HepG2 (cell line): ENCODE data around the gene GON7. TPM values are rescaled to one million over a fixed set of nuclear protein-coding genes. Genes with fewer than 3 reads are reported as not detected.

ENCODE experiments used
- AKNA ChIP-seq: sonication (generic); formaldehyde crosslinking; IDR thresholded peaks from 2 replicates; pipeline ENCODE4 v1.4.0; 2020; ENCODE audit warnings: missing genetic modification reagents, borderline replicate concordance
- BHLHE40 ChIP-seq: IDR thresholded peaks from 2 replicates; pipeline ENCODE4 v1.6.1; 2011; ENCODE audit warnings: low read length, improper control_type of control experiment
- HOXA3 ChIP-seq: sonication (generic); formaldehyde crosslinking; IDR thresholded peaks from 2 replicates; pipeline ENCODE4 v1.5.0; 2020; ENCODE audit warnings: missing genetic modification reagents
- KDM4B ChIP-seq: sonication (generic); formaldehyde crosslinking; IDR thresholded peaks from 2 replicates; pipeline ENCODE4 v1.4.0; 2020; ENCODE audit warnings: missing genetic modification reagents
- MTF2 ChIP-seq: sonication (generic); formaldehyde crosslinking; IDR thresholded peaks from 2 replicates; pipeline ENCODE4 v1.5.0; 2020; ENCODE audit warnings: missing genetic modification reagents, borderline replicate concordance
- RFX3 ChIP-seq: IDR thresholded peaks from 2 replicates; pipeline ENCODE4 v1.6.1; 2016; ENCODE audit warnings: missing biosample characterization, missing genetic modification reagents
- RXRB ChIP-seq: IDR thresholded peaks from 2 replicates; pipeline ENCODE4 v1.6.1; 2016; ENCODE audit warnings: borderline replicate concordance, missing genetic modification reagents, missing compliant biosample characterization
- SCMH1 ChIP-seq: sonication (generic); formaldehyde crosslinking; IDR thresholded peaks from 2 replicates; pipeline ENCODE4 v1.9.0; 2021; ENCODE audit warnings: missing genetic modification reagents, mild to moderate bottlenecking, borderline replicate concordance
- SIN3B ChIP-seq: fragments of 150-350 bp; IDR thresholded peaks from 2 replicates; pipeline ENCODE4 v1.6.1; 2014; ENCODE audit warnings: low read length
- STAT6 ChIP-seq: sonication (generic); formaldehyde crosslinking; IDR thresholded peaks from 2 replicates; pipeline ENCODE4 v1.4.0; 2020; ENCODE audit warnings: missing genetic modification reagents, mild to moderate bottlenecking, borderline replicate concordance
- ZNF205 ChIP-seq: IDR thresholded peaks from 2 replicates; pipeline ENCODE4 v1.6.1; 2018; ENCODE audit warnings: missing biosample characterization, missing genetic modification reagents
- ZNF614 ChIP-seq: IDR thresholded peaks from 2 replicates; pipeline ENCODE4 v1.6.1; 2018; ENCODE audit warnings: missing biosample characterization, missing genetic modification reagents, inconsistent platforms, borderline replicate concordance
- polyA plus RNA-seq, 8 experiments: library from polyadenylated mRNA; depleted of rRNA in 3 of 8; stranded (reverse) in 7 of 8; unstranded in 1 of 8; fragments of >200 nt; fragmentation: Illumina TruSeq in 4 of 8; extraction: Trizol in 4 of 8; gene quantifications; 2 replicates each; pipeline versions ENCODE4 v1.2.1 to v1.2.3, GENCODE V29; 2011 to 2016; ENCODE audit warnings: low read depth in 4 of 8, missing spikeins in 1 of 8, mixed read lengths in 1 of 8; ENCODE audit not compliant: insufficient read depth in 1 of 8
- total RNA-seq, 5 experiments: library from RNA; depleted of rRNA; stranded (reverse); fragments of >200 nt; fragmentation: Illumina TruSeq; extraction: Trizol; gene quantifications; 2 replicates each; pipeline ENCODE4 v1.2.3, GENCODE V29; 2016; ENCODE audit warnings: low read depth in 1 of 5
- TF ChIP-seq, protein P1 (sequence below): fragments of 450-650 bp; IDR thresholded peaks from 2 replicates; pipeline ENCODE4 v1.6.1; 2016
- TF ChIP-seq, protein P2 (sequence below): sonication (generic); formaldehyde crosslinking; IDR thresholded peaks from 2 replicates; pipeline ENCODE4 v1.8.1; 2023; ENCODE audit warnings: mild to moderate bottlenecking, missing genetic modification reagents
- TF ChIP-seq, protein P3 (sequence below): sonication (generic); formaldehyde crosslinking; IDR thresholded peaks from 2 replicates; pipeline ENCODE4 v1.4.0; 2020; ENCODE audit warnings: mild to moderate bottlenecking, missing genetic modification reagents
- TF ChIP-seq, protein P4 (sequence below): IDR thresholded peaks from 2 replicates; pipeline ENCODE4 v1.6.1; 2016; ENCODE audit warnings: missing biosample characterization, missing genetic modification reagents, low read depth

GON7 gene
- total and polyA plus RNA-seq, 2 of the 13 experiments (the other 11 are each of a cell fraction or from before 2014, with no cell fraction given) = 11.9 to 28.0 TPM

- TF ChIP-seq RFX3 = peak; percentile 68
- TF ChIP-seq MTF2 (CRISPR knock-in tag) = no peak
- TF ChIP-seq SCMH1 (CRISPR knock-in tag) = no peak
- TF ChIP-seq BHLHE40 = no peak
- no peak; the same call in 1 of the 2 replicates for TF ChIP-seq RXRB
- TF ChIP-seq ZNF205 (CRISPR knock-in tag) = no peak
- TF ChIP-seq AKNA (CRISPR knock-in tag) = no peak
- TF ChIP-seq KDM4B = no peak; the same call in 1 of the 2 replicates
- no peak; the same call in 1 of the 2 replicates for TF ChIP-seq STAT6
- TF ChIP-seq, protein P1, sequence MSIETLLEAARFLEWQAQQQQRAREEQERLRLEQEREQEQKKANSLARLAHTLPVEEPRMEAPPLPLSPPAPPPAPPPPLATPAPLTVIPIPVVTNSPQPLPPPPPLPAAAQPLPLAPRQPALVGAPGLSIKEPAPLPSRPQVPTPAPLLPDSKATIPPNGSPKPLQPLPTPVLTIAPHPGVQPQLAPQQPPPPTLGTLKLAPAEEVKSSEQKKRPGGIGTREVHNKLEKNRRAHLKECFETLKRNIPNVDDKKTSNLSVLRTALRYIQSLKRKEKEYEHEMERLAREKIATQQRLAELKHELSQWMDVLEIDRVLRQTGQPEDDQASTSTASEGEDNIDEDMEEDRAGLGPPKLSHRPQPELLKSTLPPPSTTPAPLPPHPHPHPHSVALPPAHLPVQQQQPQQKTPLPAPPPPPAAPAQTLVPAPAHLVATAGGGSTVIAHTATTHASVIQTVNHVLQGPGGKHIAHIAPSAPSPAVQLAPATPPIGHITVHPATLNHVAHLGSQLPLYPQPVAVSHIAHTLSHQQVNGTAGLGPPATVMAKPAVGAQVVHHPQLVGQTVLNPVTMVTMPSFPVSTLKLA = no peak; the same call in none of the 2 replicates
- TF ChIP-seq ZNF614 = peak; percentile 64; the same call in 1 of the 2 replicates
- peak; percentile 53 for TF ChIP-seq SIN3B
- TF ChIP-seq, protein P2, sequence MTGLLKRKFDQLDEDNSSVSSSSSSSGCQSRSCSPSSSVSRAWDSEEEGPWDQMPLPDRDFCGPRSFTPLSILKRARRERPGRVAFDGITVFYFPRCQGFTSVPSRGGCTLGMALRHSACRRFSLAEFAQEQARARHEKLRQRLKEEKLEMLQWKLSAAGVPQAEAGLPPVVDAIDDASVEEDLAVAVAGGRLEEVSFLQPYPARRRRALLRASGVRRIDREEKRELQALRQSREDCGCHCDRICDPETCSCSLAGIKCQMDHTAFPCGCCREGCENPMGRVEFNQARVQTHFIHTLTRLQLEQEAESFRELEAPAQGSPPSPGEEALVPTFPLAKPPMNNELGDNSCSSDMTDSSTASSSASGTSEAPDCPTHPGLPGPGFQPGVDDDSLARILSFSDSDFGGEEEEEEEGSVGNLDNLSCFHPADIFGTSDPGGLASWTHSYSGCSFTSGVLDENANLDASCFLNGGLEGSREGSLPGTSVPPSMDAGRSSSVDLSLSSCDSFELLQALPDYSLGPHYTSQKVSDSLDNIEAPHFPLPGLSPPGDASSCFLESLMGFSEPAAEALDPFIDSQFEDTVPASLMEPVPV (CRISPR knock-in tag) = peak; percentile 74; the same call in 1 of the 2 replicates
- TF ChIP-seq, protein P3, sequence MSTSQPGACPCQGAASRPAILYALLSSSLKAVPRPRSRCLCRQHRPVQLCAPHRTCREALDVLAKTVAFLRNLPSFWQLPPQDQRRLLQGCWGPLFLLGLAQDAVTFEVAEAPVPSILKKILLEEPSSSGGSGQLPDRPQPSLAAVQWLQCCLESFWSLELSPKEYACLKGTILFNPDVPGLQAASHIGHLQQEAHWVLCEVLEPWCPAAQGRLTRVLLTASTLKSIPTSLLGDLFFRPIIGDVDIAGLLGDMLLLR (CRISPR knock-in tag) = peak; percentile 81; the same call in 1 of the 2 replicates
- TF ChIP-seq, protein P4, sequence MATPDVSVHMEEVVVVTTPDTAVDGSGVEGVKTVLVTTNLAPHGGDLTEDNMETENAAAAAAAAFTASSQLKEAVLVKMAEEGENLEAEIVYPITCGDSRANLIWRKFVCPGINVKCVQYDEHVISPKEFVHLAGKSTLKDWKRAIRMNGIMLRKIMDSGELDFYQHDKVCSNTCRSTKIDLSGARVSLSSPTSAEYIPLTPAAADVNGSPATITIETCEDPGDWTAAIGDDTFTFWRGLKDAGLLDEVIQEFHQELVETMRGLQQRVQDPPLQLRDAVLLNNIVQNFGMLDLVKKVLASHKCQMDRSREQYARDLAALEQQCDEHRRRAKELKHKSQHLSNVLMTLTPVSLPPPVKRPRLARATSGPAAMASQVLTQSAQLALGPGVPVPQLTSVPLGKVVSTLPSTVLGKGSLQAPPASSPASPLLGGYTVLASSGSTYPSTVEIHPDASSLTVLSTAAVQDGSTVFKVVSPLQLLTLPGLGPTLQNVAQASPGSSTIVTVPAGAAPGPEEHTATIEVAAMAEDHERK (CRISPR knock-in tag) = no peak
- TF ChIP-seq HOXA3 = peak; percentile 85
Observed at GRCh38 chr14:93206793-93207467, at the start of gene GON7, which contains the start of gene UBR7 (continued).
